CD8-positive, alpha-beta memory T cell (primary cell): ENCODE measurements around the gene PCSK4. TPM values are rescaled to one million over a fixed set of nuclear protein-coding genes. Genes with fewer than 3 reads are reported as not detected.

Experiments
- CTCF ChIA-PET: fragments of 350-600 bp; sonication (Branson Sonifier 250); formaldehyde crosslinking; loops from one replicate; lab custom pipeline; 2021; ENCODE audit warnings: antibody characterized with exemption; lab: Charles Lee
- POLR2A ChIA-PET: fragments of 350-600 bp; sonication (Branson Sonifier 250); formaldehyde crosslinking; loops from one replicate; lab custom pipeline; 2021; ENCODE audit warnings: antibody characterized with exemption; lab: Charles Lee
- DNase-seq, 5 donors: peaks; one replicate each; pipeline versions ENCODE4 v3.0.0 to v3.0.0-alpha.2; 2020 to 2022; ENCODE audit warnings: mixed read lengths in 1 of 5
- H3K27ac ChIP-seq: one replicate; pipeline ENCODE4 v1.7.0; 2013; ENCODE audit warnings: low read depth, mild to moderate bottlenecking, low read length, moderate library complexity
- H3K27me3 ChIP-seq: 2 replicates; pipeline ENCODE4 v1.7.0; 2013; ENCODE audit warnings: low read length, mild to moderate bottlenecking; ENCODE audit not compliant: insufficient read depth, poor library complexity, severe bottlenecking
- H3K36me3 ChIP-seq: 2 replicates; pipeline ENCODE4 v1.7.0; 2013; ENCODE audit warnings: mild to moderate bottlenecking, low read length, moderate library complexity; ENCODE audit not compliant: insufficient read depth
- H3K4me1 ChIP-seq: 2 replicates; pipeline ENCODE4 v1.7.0; 2013; ENCODE audit warnings: mild to moderate bottlenecking, low read length, moderate library complexity; ENCODE audit not compliant: insufficient read depth
- H3K4me3 ChIP-seq: 2 replicates; pipeline ENCODE4 v1.7.0; 2013; ENCODE audit warnings: mild to moderate bottlenecking, low read length
- H3K9me3 ChIP-seq: 2 replicates; pipeline ENCODE4 v1.7.0; 2013; ENCODE audit warnings: mild to moderate bottlenecking, low read length
- H3K27ac Mint-ChIP-seq, 8 donors: one replicate each; pipeline ENCODE4 v1.8.0; 2020 to 2021; ENCODE audit warnings: mixed read lengths in 8 of 8, mild to moderate bottlenecking in 6 of 8, inconsistent platforms in 3 of 8, moderate library complexity in 3 of 8
- H3K27me3 Mint-ChIP-seq, 2 donors: one replicate each; pipeline ENCODE4 v1.8.0; 2020 to 2021; ENCODE audit warnings: mixed read lengths in 2 of 2, mild to moderate bottlenecking in 1 of 2, moderate library complexity in 1 of 2
- H3K36me3 Mint-ChIP-seq, 3 donors: one replicate each; pipeline ENCODE4 v1.8.0; 2020 to 2021; ENCODE audit warnings: mixed read lengths in 3 of 3, inconsistent platforms in 1 of 3, mild to moderate bottlenecking in 1 of 3
- H3K4me1 Mint-ChIP-seq, 3 donors: one replicate each; pipeline ENCODE4 v1.8.0; 2020 to 2021; ENCODE audit warnings: mixed read lengths in 3 of 3, inconsistent platforms in 1 of 3, mild to moderate bottlenecking in 1 of 3
- H3K4me3 Mint-ChIP-seq, 7 donors: one replicate each; pipeline ENCODE4 v1.8.0; 2020 to 2021; ENCODE audit warnings: mixed read lengths in 7 of 7, mild to moderate bottlenecking in 6 of 7, moderate library complexity in 4 of 7, inconsistent platforms in 2 of 7
- H3K9me3 Mint-ChIP-seq, 5 donors: one replicate each; pipeline ENCODE4 v1.8.0; 2020 to 2022; ENCODE audit warnings: mixed read lengths in 5 of 5, mild to moderate bottlenecking in 3 of 5, moderate library complexity in 2 of 5, inconsistent platforms in 1 of 5
- polyA plus RNA-seq: library from polyadenylated mRNA; unstranded; fragments of 300-500 nt; fragmentation: Illumina TruSeq; gene quantifications from one replicate; pipeline ENCODE4 v1.2.3, GENCODE V29; 2021
- total RNA-seq, 2 experiments: library from RNA; stranded (reverse); gene quantifications; one replicate each; pipeline ENCODE4 v1.2.3, GENCODE V29; 2021

Gene PCSK4
- total and polyA plus RNA-seq, 3 experiments from 2014 or later = 1.0 to 1.3 (median 1.0) TPM

GRCh38 chr19:1524972-1525325 is 34.8 kb upstream of the PCSK4 start:
- ChIA-PET CTCF (no interaction called here), POLR2A (no interaction called here)
- Mint-ChIP-seq H3K36me3 (no peaks in the 10 kb centered on the region), H3K4me1 (peaks cover 6 to 9% (median 6%) of the 10 kb centered on the region in 3 donors), H3K9me3 (peaks cover 0 to 4% (median 0%) of the 10 kb centered on the region in 5 donors), H3K27ac (peak overlapping the region in 1 of 8 donors; percentile 10), H3K27me3 (peaks cover 33 to 41% of the 10 kb centered on the region in 2 donors), H3K4me3 (no peak overlapping the region)
- Histone ChIP-seq H3K27me3 (peaks cover 8% of the 10 kb centered on the region), H3K4me3 (no peak overlapping the region), H3K9me3 (no peaks in the 10 kb centered on the region), H3K4me1 (no peaks in the 10 kb centered on the region), H3K36me3 (no peaks in the 10 kb centered on the region), H3K27ac (no peak overlapping the region)
- no peak for DNase-seq

GRCh38 chr19:1524287-1524971 is 34.3 kb upstream of the PCSK4 start:
- H3K27ac ChIP-seq = no peak overlapping the region
- ChIA-PET POLR2A (no interaction called here), CTCF (no interaction called here)
- DNase-seq = no peak
- H3K9me3 Mint-ChIP-seq = peaks cover 0 to 4% (median 0%) of the 10 kb centered on the region in 5 donors
- H3K27me3 ChIP-seq = peaks cover 8% of the 10 kb centered on the region
- H3K4me1 Mint-ChIP-seq = peaks cover 6 to 9% (median 6%) of the 10 kb centered on the region in 3 donors
- peaks cover 35 to 39% of the 10 kb centered on the region in 2 donors for H3K27me3 Mint-ChIP-seq
- H3K27ac Mint-ChIP-seq = peak overlapping the region in 1 of 8 donors; percentile 10
- H3K36me3 Mint-ChIP-seq = no peaks in the 10 kb centered on the region
- H3K36me3 ChIP-seq = no peaks in the 10 kb centered on the region
- peak overlapping the region in 5 of 7 donors; percentile 1 to 63 (median 40) for H3K4me3 Mint-ChIP-seq
- no peaks in the 10 kb centered on the region for H3K4me1 ChIP-seq
- no peaks in the 10 kb centered on the region for H3K9me3 ChIP-seq
- H3K4me3 ChIP-seq = no peak overlapping the region

- CTCF ChIA-PET = no interaction called here
- H3K36me3 Mint-ChIP-seq = no peaks in the 10 kb centered on the region
- H3K9me3 Mint-ChIP-seq = peaks cover 0 to 4% (median 0%) of the 10 kb centered on the region in 5 donors
- POLR2A ChIA-PET = no interaction called here
- Histone ChIP-seq H3K27me3 (peaks cover 8% of the 10 kb centered on the region), H3K4me1 (no peaks in the 10 kb centered on the region), H3K27ac (no peak within 1 kb of the TSS), H3K36me3 (no peaks in the 10 kb centered on the region), H3K9me3 (no peaks in the 10 kb centered on the region), H3K4me3 (no peak within 1 kb of the TSS)
- H3K27me3 Mint-ChIP-seq = peaks cover 35 to 39% of the 10 kb centered on the region in 2 donors
- peaks cover 6 to 9% (median 6%) of the 10 kb centered on the region in 3 donors for H3K4me1 Mint-ChIP-seq
- peak within 1 kb of the TSS in 1 of 8 donors; percentile 10 for H3K27ac Mint-ChIP-seq
- no peak for DNase-seq
- H3K4me3 Mint-ChIP-seq = peak within 1 kb of the TSS in 5 of 7 donors; percentile 1 to 63 (median 40)
These were observed 33.5 kb upstream of the PCSK4 start, which contains the start of gene PLK5 for GRCh38 chr19:1523412-1524286. Gene PLK5 (plus strand): TSS chr19:1524077. CDS start chr19:1526997, 2,920 bp downstream.

GRCh38 chr19:1522838-1523237 is 32.7 kb upstream of the PCSK4 start:
- POLR2A ChIA-PET = no interaction called here
- H3K4me1 ChIP-seq = no peaks in the 10 kb centered on the region
- CTCF ChIA-PET = no interaction called here
- no peak overlapping the region for H3K4me3 ChIP-seq
- Mint-ChIP-seq H3K27ac (no peak overlapping the region), H3K36me3 (no peaks in the 10 kb centered on the region), H3K4me1 (peaks cover 6 to 9% (median 6%) of the 10 kb centered on the region in 3 donors), H3K4me3 (no peak overlapping the region), H3K27me3 (peaks cover 35 to 39% of the 10 kb centered on the region in 2 donors), H3K9me3 (peaks cover 0 to 4% (median 0%) of the 10 kb centered on the region in 5 donors)
- no peaks in the 10 kb centered on the region for H3K9me3 ChIP-seq
- no peaks in the 10 kb centered on the region for H3K36me3 ChIP-seq
- DNase-seq = no peak
- peaks cover 8% of the 10 kb centered on the region for H3K27me3 ChIP-seq
- no peak overlapping the region for H3K27ac ChIP-seq

- Mint-ChIP-seq H3K27ac (no peak overlapping the region), H3K4me3 (no peak overlapping the region), H3K36me3 (no peaks in the 10 kb centered on the region), H3K27me3 (peaks cover 28 to 32% of the 10 kb centered on the region in 2 donors), H3K4me1 (peaks cover 6 to 9% (median 6%) of the 10 kb centered on the region in 3 donors), H3K9me3 (peaks cover 0 to 4% (median 0%) of the 10 kb centered on the region in 5 donors)
- peaks cover 8% of the 10 kb centered on the region for H3K27me3 ChIP-seq
- no peaks in the 10 kb centered on the region for H3K9me3 ChIP-seq
- no peaks in the 10 kb centered on the region for H3K4me1 ChIP-seq
- DNase-seq = no peak
- POLR2A ChIA-PET = no interaction called here
- H3K36me3 ChIP-seq = no peaks in the 10 kb centered on the region
- H3K27ac ChIP-seq = no peak overlapping the region
- H3K4me3 ChIP-seq = no peak overlapping the region
- CTCF ChIA-PET = no interaction called here
These were observed 31.9 kb upstream of the PCSK4 start for GRCh38 chr19:1522061-1522460.

- no peaks in the 10 kb centered on the region for H3K36me3 ChIP-seq
- no peak overlapping the region for H3K4me3 ChIP-seq
- H3K4me1 ChIP-seq = no peaks in the 10 kb centered on the region
- peaks cover 6 to 9% (median 6%) of the 10 kb centered on the region in 3 donors for H3K4me1 Mint-ChIP-seq
- H3K9me3 Mint-ChIP-seq = peaks cover 0 to 4% (median 0%) of the 10 kb centered on the region in 5 donors
- peaks cover 25 to 28% of the 10 kb centered on the region in 2 donors for H3K27me3 Mint-ChIP-seq
- no peak overlapping the region for H3K27ac ChIP-seq
- POLR2A ChIA-PET = no interaction called here
- DNase-seq = no peak
- CTCF ChIA-PET = no interaction called here
- no peak overlapping the region for H3K4me3 Mint-ChIP-seq
- H3K27me3 ChIP-seq = peaks cover 8% of the 10 kb centered on the region
- H3K9me3 ChIP-seq = no peaks in the 10 kb centered on the region
- H3K27ac Mint-ChIP-seq = no peak overlapping the region
- H3K36me3 Mint-ChIP-seq = no peaks in the 10 kb centered on the region
These were observed 31.5 kb upstream of the PCSK4 start for GRCh38 chr19:1521636-1522035.

- CTCF ChIA-PET = no interaction called here
- peaks cover 0 to 2% (median 0%) of the 10 kb centered on the region in 5 donors for H3K9me3 Mint-ChIP-seq
These were observed 30.1 kb upstream of the PCSK4 start for GRCh38 chr19:1520203-1520780.

More at GRCh38 chr19:1520203-1520780, 30.1 kb upstream of the PCSK4 start:
- H3K4me1 Mint-ChIP-seq = peaks cover 6 to 9% (median 6%) of the 10 kb centered on the region in 3 donors
- no peak overlapping the region for H3K4me3 Mint-ChIP-seq
- H3K27ac Mint-ChIP-seq = no peak overlapping the region
- Histone ChIP-seq H3K4me3 (no peak overlapping the region), H3K36me3 (no peaks in the 10 kb centered on the region), H3K27me3 (peaks cover 8% of the 10 kb centered on the region), H3K4me1 (no peaks in the 10 kb centered on the region), H3K9me3 (no peaks in the 10 kb centered on the region), H3K27ac (no peak overlapping the region)
- DNase-seq = no peak
- H3K36me3 Mint-ChIP-seq = no peaks in the 10 kb centered on the region
- H3K27me3 Mint-ChIP-seq = peaks cover 17 to 21% of the 10 kb centered on the region in 2 donors
- POLR2A ChIA-PET = no interaction called here
